GM18499 (cell line): ENCODE results near the gene COL12A1.

Experiments used
- ATAC-seq: cut with Tn5 transposase; IDR thresholded peaks from one replicate; pipeline ENCODE4 v1.9.1; 2021; ENCODE audit warnings: moderate number of reproducible peaks; ENCODE audit not compliant: insufficient read depth, unreplicated experiment

Gene COL12A1

DNA sequence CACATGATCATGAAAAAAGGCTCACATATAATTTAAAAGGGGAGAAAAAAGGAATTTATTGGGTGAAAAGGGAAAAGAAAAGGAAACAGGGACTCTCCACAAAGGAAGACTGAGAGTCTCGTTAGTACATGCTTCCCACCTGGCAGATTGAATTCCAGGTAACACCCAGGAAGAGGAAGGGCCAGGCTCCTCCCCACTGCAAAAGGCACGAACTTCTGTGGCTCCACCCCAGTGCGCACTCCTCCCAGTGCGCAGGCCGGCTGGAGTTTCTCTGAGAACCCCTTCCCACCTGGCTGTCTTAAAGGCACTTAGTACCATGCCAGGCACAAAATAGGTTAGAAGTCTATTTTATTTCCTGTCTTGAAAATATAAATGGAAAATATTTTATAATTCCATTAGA, 129.8 kb downstream of the COL12A1 start:
- no peak for ATAC-seq

DNA sequence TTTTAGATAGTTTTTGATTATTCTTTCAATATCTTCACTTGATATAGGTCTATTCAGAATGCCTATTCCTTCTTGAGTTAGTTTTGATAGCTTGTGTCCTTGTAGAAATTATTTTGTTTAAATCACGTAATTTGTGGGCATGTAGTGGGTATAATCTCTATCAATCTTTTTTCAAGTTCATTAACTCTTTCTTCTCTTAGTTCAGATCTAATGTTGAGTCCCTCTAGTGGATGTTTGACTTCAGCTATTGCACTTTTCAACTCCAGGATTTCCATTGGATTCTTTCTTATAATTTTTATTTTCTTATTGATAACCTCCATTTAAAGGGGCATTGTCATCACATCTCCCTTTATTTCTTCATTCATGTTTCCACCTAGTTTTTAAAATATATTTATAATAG, 135.6 kb downstream of the COL12A1 start:
- ATAC-seq, result no peak

DNA sequence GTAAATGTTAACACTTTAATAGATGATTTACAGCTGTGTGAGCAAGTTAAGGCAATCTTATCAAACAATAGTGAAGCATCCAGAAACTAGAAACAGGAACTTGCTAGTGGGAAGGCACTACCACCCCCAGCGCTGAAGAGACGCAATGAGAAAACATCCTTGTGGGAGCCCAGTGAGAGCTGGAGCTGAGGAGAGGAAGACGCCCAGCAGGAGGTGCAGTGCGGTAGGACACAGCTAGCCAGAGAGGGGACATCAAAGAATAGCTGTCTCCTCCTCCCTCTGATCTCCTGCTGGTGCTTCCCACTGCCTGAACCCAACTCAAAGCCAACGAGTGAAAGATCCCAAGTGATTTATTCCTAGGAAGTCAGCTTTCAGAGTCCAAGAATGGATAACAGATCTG, 140.3 kb downstream of the COL12A1 start:
- ATAC-seq, result no peak

DNA sequence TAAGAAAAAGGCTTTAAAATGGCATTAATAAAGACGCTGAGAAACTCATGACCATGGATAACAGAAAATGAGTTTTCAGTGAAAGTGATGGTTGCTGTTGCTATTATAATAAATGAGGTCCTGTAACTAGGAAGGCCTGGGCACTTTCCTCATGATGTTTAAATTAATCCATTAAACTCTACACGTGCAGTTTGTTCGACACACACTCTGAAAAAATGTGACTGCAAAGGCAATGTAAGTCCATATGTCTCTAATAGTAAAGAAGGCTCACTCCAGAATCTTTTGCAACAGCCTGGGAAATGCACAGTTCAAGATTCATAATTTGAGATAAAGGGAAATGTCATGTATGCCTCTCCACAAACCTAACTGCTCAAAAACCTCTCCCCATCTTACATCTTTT, 153.4 kb downstream of the COL12A1 start:
- no peak for ATAC-seq

DNA sequence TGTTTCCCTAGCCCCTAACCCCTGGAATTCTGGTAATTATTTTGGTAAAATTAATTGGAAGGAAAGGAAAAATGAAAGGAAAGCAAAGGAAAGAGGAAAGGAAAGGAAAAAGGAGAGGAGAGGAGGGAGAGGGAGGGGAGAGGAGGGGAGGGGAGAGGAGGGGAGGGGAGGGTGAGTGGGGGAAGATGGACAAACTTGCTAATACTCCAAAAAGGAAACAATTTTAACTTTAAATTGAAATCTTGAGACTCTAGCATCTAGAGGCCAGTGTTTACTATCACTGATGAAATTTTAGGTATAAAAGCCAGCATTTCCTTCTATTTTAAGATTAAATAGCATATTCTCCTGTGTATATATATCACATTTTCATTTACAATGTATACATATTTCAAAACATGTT, 156.5 kb downstream of the COL12A1 start:
- ATAC-seq, result no peak

DNA sequence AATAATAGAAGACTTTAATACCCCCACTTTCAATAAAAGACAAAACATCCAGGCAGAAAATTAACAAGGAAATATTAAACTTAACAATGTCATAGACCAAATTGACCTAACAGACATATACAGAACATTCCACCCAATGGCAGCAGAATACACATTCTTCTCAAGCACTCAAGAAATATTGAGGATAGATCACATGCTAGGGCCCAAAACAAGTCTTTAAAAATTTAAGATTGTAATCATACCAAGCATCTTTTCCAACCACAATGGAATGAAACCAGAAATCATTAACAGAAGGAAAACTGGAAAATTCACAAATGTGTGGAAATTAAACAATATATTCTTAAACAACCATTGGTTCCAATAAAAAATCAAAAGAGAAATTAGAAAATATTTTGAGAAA, 161.0 kb downstream of the COL12A1 start:
- no peak for ATAC-seq

DNA sequence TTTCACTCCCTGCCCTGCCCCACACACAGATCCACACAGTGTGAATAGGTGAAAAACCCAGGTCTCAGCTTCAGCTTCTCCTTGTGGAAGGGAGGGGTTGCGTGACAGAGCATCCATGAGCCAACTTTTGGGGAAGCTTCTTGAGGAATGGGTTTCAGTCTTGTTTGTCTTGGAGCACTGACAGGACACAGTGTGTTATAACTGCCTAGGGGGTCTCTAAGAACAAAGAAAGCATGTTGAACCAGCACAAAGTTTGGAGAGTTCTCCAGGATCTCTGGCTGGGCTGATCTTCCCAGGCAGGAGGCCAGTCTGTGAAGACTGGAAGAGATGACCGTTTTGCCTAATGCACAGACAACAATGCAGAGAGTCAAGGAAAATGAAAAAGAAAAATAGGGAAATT, 164.5 kb downstream of the COL12A1 start:
- no peak for ATAC-seq
